ENCODE data around the gene MSANTD3. TPM values are rescaled to one million over a fixed set of nuclear protein-coding genes. Genes with fewer than 3 reads are reported as not detected.

Gene MSANTD3
- total RNA-seq, 4 donors from 2014 or later, result 10.4 to 25.5 (median 13.6) TPM

GRCh38 chr9:100455470-100455869 is 28.5 kb downstream of the MSANTD3 start:
- no peak for DNase-seq (ENCODE audit: low spot score in 2 of 2)
- H3K4me1 ChIP-seq, result no peaks in the 10 kb centered on the region
- peaks cover 0 to 13% (median 0%) of the 10 kb centered on the region in 4 donors for H3K9me3 ChIP-seq
- TF ChIP-seq POLR2A (IDR thresholded peaks at IDR 0.05) (no peak), CTCF (IDR thresholded peaks at IDR 0.05) (no peak), EP300 (IDR thresholded peaks at IDR 0.05) (no peak)
- H3K36me3 ChIP-seq, result peaks cover 0 to 45% (median 0%) of the 10 kb centered on the region in 3 donors
- no peak overlapping the region for H3K4me3 ChIP-seq
- H3K27me3 ChIP-seq, result no peaks in the 10 kb centered on the region
- H3K27ac ChIP-seq, result no peak overlapping the region

- Histone ChIP-seq H3K27ac (no peak overlapping the region), H3K9me3 (peaks cover 0 to 8% (median 0%) of the 10 kb centered on the region in 4 donors), H3K4me1 (no peaks in the 10 kb centered on the region), H3K36me3 (peaks cover 0 to 25% (median 0%) of the 10 kb centered on the region in 3 donors), H3K4me3 (no peak overlapping the region), H3K27me3 (no peaks in the 10 kb centered on the region)
- no peak for DNase-seq (ENCODE audit: low spot score in 2 of 2)
- WGBS, 2 donors, result 94 to 96% methylated on average over 1 of the region's 1 CpG
- TF ChIP-seq EP300 (IDR thresholded peaks at IDR 0.05), result no peak
- TF ChIP-seq CTCF (IDR thresholded peaks at IDR 0.05), result no peak
- no peak for TF ChIP-seq POLR2A (IDR thresholded peaks at IDR 0.05)
These were observed 30.6 kb downstream of the MSANTD3 start for GRCh38 chr9:100457517-100457916.

GRCh38 chr9:100459963-100460362 is 33.0 kb downstream of the MSANTD3 start:
- Histone ChIP-seq H3K27me3 (no peaks in the 10 kb centered on the region), H3K9me3 (no peaks in the 10 kb centered on the region), H3K27ac (no peak overlapping the region), H3K4me3 (no peak overlapping the region), H3K4me1 (no peaks in the 10 kb centered on the region), H3K36me3 (peaks cover 0 to under 1% (median 0%) of the 10 kb centered on the region in 3 donors)
- 74 to 79% methylated on average over 2 of the region's 2 CpGs for WGBS, 2 donors
- no peak for DNase-seq (ENCODE audit: low spot score in 2 of 2)
- no peak for TF ChIP-seq EP300 (IDR thresholded peaks at IDR 0.05)
- TF ChIP-seq POLR2A (IDR thresholded peaks at IDR 0.05), result no peak
- TF ChIP-seq CTCF (IDR thresholded peaks at IDR 0.05), result no peak

- no peaks in the 10 kb centered on the region for H3K9me3 ChIP-seq
- 63 to 66% methylated on average over 2 of the region's 2 CpGs for WGBS, 2 donors
- DNase-seq (ENCODE audit: low spot score in 2 of 2), result no peak
- peaks cover 0 to 8% (median 0%) of the 10 kb centered on the region in 4 donors for H3K4me1 ChIP-seq
- no peaks in the 10 kb centered on the region for H3K27me3 ChIP-seq
- H3K4me3 ChIP-seq, result no peak overlapping the region
- TF ChIP-seq EP300 (IDR thresholded peaks at IDR 0.05), result no peak
- no peak for TF ChIP-seq CTCF (IDR thresholded peaks at IDR 0.05)
- no peak for TF ChIP-seq POLR2A (IDR thresholded peaks at IDR 0.05)
- no peak overlapping the region for H3K27ac ChIP-seq
- H3K36me3 ChIP-seq, result no peaks in the 10 kb centered on the region
These were observed 38.3 kb downstream of the MSANTD3 start for GRCh38 chr9:100465274-100465673.

- DNase-seq (ENCODE audit: low spot score in 2 of 2), result no peak
- H3K4me1 ChIP-seq, result peaks cover 0 to 8% (median 0%) of the 10 kb centered on the region in 4 donors
- no peaks in the 10 kb centered on the region for H3K27me3 ChIP-seq
- no peaks in the 10 kb centered on the region for H3K9me3 ChIP-seq
- no peak overlapping the region for H3K4me3 ChIP-seq
- no peak for TF ChIP-seq CTCF (IDR thresholded peaks at IDR 0.05)
- TF ChIP-seq EP300 (IDR thresholded peaks at IDR 0.05), result no peak
- no peak for TF ChIP-seq POLR2A (IDR thresholded peaks at IDR 0.05)
- H3K27ac ChIP-seq, result no peak overlapping the region
- WGBS, 2 donors, result 39 to 58% methylated on average over 1 of the region's 1 CpG
- H3K36me3 ChIP-seq, result no peaks in the 10 kb centered on the region
These were observed 38.8 kb downstream of the MSANTD3 start for GRCh38 chr9:100465761-100466160.
